ENCODE results near the gene FAM236D. TPM values are rescaled to one million over a fixed set of nuclear protein-coding genes. Genes with fewer than 3 reads are reported as not detected.

Gene FAM236D
- total RNA-seq, 1 donor from 2014 or later, result not detected

Other genes with a start within 250 kb of the FAM236D start
- gene HDAC8, start 235.4 kb downstream of the FAM236D start, total RNA-seq, result 19.9 and 22.3 TPM in 2 replicates
- gene PHKA1, start 93.9 kb downstream of the FAM236D start, total RNA-seq, result 6.4 TPM in 2 replicates
- not detected in 2 replicates for gene DMRTC1B, start 31.3 kb downstream of the FAM236D start, total RNA-seq
- not detected in 2 replicates for gene FAM236B, start 25.6 kb downstream of the FAM236D start, total RNA-seq
- gene FAM236C, start 104.4 kb upstream of the FAM236D start, total RNA-seq, result not detected in 2 replicates
- not detected in 2 replicates for gene FAM236A, start 130.0 kb upstream of the FAM236D start, total RNA-seq
- not detected in 2 replicates for gene DMRTC1, start 135.6 kb upstream of the FAM236D start, total RNA-seq
- 0.17 TPM in 1 of 2 replicates, not detected in the other for gene PABPC1L2B, start 194.7 kb upstream of the FAM236D start, total RNA-seq